IPS-18c (cell line): ENCODE results near the gene SUGP1.
"Not testable (repeated sequence)": the region's sequence is repeated elsewhere in the genome, so short reads cannot be mapped to it uniquely, and the experiment has no call there.

ENCODE experiments used
- H3K4me3 ChIP-seq: 2 replicates; pipeline ENCODE4 v1.7.0; 2013; ENCODE audit warnings: low read depth, mild to moderate bottlenecking, low read length, moderate library complexity; ENCODE audit not compliant: insufficient read depth
- H3K9me3 ChIP-seq: one replicate; pipeline ENCODE4 v1.6.1; 2013; ENCODE audit warnings: mild to moderate bottlenecking, low read length, moderate library complexity; ENCODE audit not compliant: control insufficient read depth, insufficient read depth

The SUGP1 gene

GRCh38 chr19:19259741-19260140 is 60.6 kb downstream of the SUGP1 start:
- no peak overlapping the region for H3K4me3 ChIP-seq
- H3K9me3 ChIP-seq: no peaks in the 10 kb centered on the region

GRCh38 chr19:19258589-19259338 is 61.5 kb downstream of the SUGP1 start:
- no peak overlapping the region for H3K4me3 ChIP-seq
- no peaks in the 10 kb centered on the region for H3K9me3 ChIP-seq

GRCh38 chr19:19257836-19258588 is 62.3 kb downstream of the SUGP1 start:
- no peaks in the 10 kb centered on the region for H3K9me3 ChIP-seq
- H3K4me3 ChIP-seq: no peak overlapping the region

GRCh38 chr19:19257137-19257536 is 63.2 kb downstream of the SUGP1 start:
- Histone ChIP-seq H3K4me3 (no peak overlapping the region), H3K9me3 (no peaks in the 10 kb centered on the region)

- Histone ChIP-seq H3K4me3 (no peak overlapping the region), H3K9me3 (no peaks in the 10 kb centered on the region)
Measured at GRCh38 chr19:19256072-19256969, 64.0 kb downstream of the SUGP1 start.

- not testable (repeated sequence) for H3K4me3 ChIP-seq, H3K9me3 ChIP-seq
Measured at GRCh38 chr19:19253409-19253808, 66.9 kb downstream of the SUGP1 start.

- Histone ChIP-seq H3K9me3 (no peaks in the 10 kb centered on the region), H3K4me3 (no peak overlapping the region)
Measured at GRCh38 chr19:19250196-19250801, 70.0 kb downstream of the SUGP1 start.

- no peak overlapping the region for H3K4me3 ChIP-seq
- no peaks in the 10 kb centered on the region for H3K9me3 ChIP-seq
Measured at GRCh38 chr19:19240476-19240875, 79.8 kb downstream of the SUGP1 start.

- Histone ChIP-seq H3K9me3 (no peaks in the 10 kb centered on the region), H3K4me3 (no peak overlapping the region)
Measured at GRCh38 chr19:19239675-19240074, 80.6 kb downstream of the SUGP1 start.

GRCh38 chr19:19238126-19238894 is 82.0 kb downstream of the SUGP1 start:
- H3K9me3 ChIP-seq: no peaks in the 10 kb centered on the region
- no peak overlapping the region for H3K4me3 ChIP-seq

- Histone ChIP-seq H3K9me3 (no peaks in the 10 kb centered on the region), H3K4me3 (no peak overlapping the region)
Measured at GRCh38 chr19:19236173-19236572, 84.1 kb downstream of the SUGP1 start.

- H3K4me3 ChIP-seq: no peak overlapping the region
- no peaks in the 10 kb centered on the region for H3K9me3 ChIP-seq
Measured at GRCh38 chr19:19234220-19234816, 86.0 kb downstream of the SUGP1 start.

GRCh38 chr19:19232261-19232721 is 88.0 kb downstream of the SUGP1 start:
- Histone ChIP-seq H3K4me3 (no peak overlapping the region), H3K9me3 (no peaks in the 10 kb centered on the region)

GRCh38 chr19:19230999-19231398 is 89.3 kb downstream of the SUGP1 start:
- no peaks in the 10 kb centered on the region for H3K9me3 ChIP-seq
- no peak overlapping the region for H3K4me3 ChIP-seq

GRCh38 chr19:19229701-19230100 is 90.6 kb downstream of the SUGP1 start:
- no peak overlapping the region for H3K4me3 ChIP-seq
- H3K9me3 ChIP-seq: no peaks in the 10 kb centered on the region

- Histone ChIP-seq H3K4me3 (no peak overlapping the region; the same call in 1 of the 2 replicates), H3K9me3 (no peaks in the 10 kb centered on the region)
Measured at GRCh38 chr19:19227217-19227616, 93.1 kb downstream of the SUGP1 start.
